Mucosa of rectum (tissue), 2 donors: ENCODE results near the gene DCTN4.
A peak's percentile ranks its signal among the peaks of the same experiment; 100 is the strongest.

Source experiments
- H3K27ac ChIP-seq, 2 donors: one replicate each; pipeline ENCODE4 v1.7.0; 2013; ENCODE audit warnings: inconsistent platforms in 2 of 2, low read depth in 2 of 2, low read length in 2 of 2
- H3K27me3 ChIP-seq, 2 donors: one replicate each; pipeline ENCODE4 v1.7.0; 2013; ENCODE audit warnings: low read length in 2 of 2; ENCODE audit not compliant: control insufficient read depth in 2 of 2, insufficient read depth in 2 of 2
- H3K36me3 ChIP-seq, 2 donors: one replicate each; pipeline ENCODE4 v1.7.0; 2013; ENCODE audit warnings: low read length in 2 of 2; ENCODE audit not compliant: control insufficient read depth in 2 of 2, insufficient read depth in 2 of 2
- H3K4me1 ChIP-seq, 2 donors: one replicate each; pipeline ENCODE4 v1.7.0; 2013; ENCODE audit warnings: low read length in 2 of 2, mild to moderate bottlenecking in 1 of 2; ENCODE audit not compliant: control insufficient read depth in 2 of 2, insufficient read depth in 2 of 2
- H3K4me3 ChIP-seq, 2 donors: one replicate each; pipeline ENCODE4 v1.7.0; 2013; ENCODE audit warnings: low read length in 2 of 2
- H3K9ac ChIP-seq, 2 donors: one replicate each; pipeline ENCODE4 v1.7.0; 2013; ENCODE audit warnings: low read length in 2 of 2, low read depth in 1 of 2, mild to moderate bottlenecking in 1 of 2
- H3K9me3 ChIP-seq, 2 donors: one replicate each; pipeline ENCODE4 v1.7.0; 2013; ENCODE audit warnings: low read length in 2 of 2; ENCODE audit not compliant: control insufficient read depth in 2 of 2
- donor health status: healthy.
- donor health status: Normal muscosa, but diverticular disease.

The DCTN4 gene

DNA sequence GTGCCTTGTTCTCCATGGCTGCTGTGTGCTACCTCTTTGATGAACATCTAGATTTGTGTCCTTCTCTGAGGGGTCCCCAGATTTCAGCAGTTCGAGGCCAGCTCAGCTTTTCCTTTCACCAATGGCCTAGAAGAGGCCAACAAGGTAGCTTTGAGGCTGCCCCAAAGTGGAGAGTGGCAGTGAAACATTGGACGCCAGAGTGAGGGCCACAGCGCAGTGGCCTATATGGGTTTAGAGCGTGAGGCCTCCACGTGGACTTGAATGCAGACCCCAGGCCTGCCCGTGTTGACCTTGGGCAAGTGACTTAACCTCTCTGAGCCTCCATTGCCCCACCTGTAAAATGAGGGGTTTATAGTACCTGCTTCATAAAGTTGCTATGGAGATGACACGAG, 85.9 kb downstream of the DCTN4 start:
- H3K4me3 ChIP-seq = peak overlapping the region; percentile 59 to 65
- peaks cover 8 to 10% of the 10 kb centered on the region in 2 donors for H3K4me1 ChIP-seq

DNA sequence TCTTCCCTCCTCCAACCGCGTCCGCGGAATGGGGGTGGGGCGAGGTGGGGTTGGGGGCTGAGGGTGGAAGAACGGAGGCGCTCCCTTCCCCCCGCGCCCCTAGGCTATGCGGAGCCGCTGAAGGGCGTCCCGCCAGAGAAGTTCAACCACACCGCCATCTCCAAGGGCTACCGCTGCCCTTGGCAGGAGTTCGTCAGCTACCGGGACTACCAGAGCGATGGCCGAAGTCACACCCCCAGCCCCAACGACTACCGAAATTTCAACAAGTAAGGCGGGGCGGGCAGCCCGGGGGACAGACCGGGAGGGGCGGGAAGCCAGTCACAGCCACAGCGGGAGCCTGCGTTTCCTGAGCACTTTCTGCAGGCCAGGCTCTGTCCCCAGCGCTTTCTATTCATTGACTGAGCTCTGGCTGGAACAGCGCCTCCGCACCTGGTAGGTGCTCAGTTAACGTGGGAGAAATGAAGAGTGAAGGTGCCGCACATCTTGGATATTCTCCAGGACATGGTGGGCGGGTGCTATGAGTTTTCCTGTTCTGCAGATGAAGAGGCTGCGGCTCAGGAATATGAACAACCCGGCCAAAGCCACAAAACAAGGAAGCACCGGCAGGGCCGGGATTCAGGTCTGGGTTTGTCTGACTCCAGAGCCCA, 86.5 kb downstream of the DCTN4 start:
- Histone ChIP-seq H3K4me3 (peak overlapping the region; percentile 59 to 65), H3K27ac (no peak overlapping the region), H3K4me1 (peaks cover 8 to 10% of the 10 kb centered on the region in 2 donors)

More for the DNA sequence above, 85.9 kb downstream of the DCTN4 start:
- Histone ChIP-seq H3K9ac (peak overlapping the region in 1 of 2 donors; percentile 33), H3K27me3 (peaks cover 9 to 17% of the 10 kb centered on the region in 2 donors), H3K27ac (no peak overlapping the region), H3K36me3 (no peaks in the 10 kb centered on the region), H3K9me3 (no peaks in the 10 kb centered on the region)

DNA sequence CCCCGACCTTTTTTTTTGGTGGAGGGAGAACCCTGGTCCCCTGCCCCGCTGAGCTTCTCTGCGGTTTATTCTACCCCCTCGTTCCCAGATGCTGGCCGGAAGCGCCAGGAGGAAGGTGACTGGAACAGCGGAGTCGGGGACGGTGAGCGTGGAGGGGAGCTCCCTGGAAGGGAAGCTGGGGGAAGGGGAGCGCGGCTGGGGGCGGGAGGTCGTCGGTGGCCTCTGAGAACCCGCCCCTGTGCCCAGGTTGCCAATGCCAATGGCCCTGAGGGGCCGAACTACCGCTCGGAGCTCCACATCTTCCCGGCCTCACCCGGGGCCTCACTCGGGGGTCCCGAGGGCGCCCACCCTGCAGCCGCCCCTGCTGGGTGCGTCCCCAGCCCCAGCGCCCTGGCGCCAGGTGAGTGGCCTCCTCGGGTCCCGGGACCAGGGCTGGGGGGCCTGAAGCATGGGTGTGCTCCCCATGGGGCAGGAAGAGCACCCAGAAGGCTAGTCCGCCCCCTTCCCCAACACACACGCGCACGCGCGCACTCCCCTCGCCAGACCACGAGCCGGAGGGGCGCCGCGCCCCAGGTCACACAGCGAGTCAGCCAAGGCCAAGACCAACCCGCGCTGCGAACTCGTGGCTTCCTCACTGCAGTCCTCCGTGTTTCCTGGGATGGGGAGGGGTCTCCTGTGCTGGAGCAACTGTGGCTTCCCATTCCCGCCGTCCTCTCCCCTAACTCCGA, 87.1 kb downstream of the DCTN4 start:
- Histone ChIP-seq H3K4me1 (peaks cover 8 to 10% of the 10 kb centered on the region in 2 donors), H3K9ac (peak overlapping the region in 1 of 2 donors; percentile 1), H3K27ac (no peak overlapping the region), H3K27me3 (peaks cover 14 to 17% of the 10 kb centered on the region in 2 donors), H3K36me3 (no peaks in the 10 kb centered on the region), H3K9me3 (no peaks in the 10 kb centered on the region), H3K4me3 (peak overlapping the region; percentile 59 to 65)

More for the DNA sequence above, 86.5 kb downstream of the DCTN4 start:
- Histone ChIP-seq H3K36me3 (no peaks in the 10 kb centered on the region), H3K9me3 (no peaks in the 10 kb centered on the region), H3K27me3 (peaks cover 9 to 17% of the 10 kb centered on the region in 2 donors), H3K9ac (peak overlapping the region in 1 of 2 donors; percentile 33)

DNA sequence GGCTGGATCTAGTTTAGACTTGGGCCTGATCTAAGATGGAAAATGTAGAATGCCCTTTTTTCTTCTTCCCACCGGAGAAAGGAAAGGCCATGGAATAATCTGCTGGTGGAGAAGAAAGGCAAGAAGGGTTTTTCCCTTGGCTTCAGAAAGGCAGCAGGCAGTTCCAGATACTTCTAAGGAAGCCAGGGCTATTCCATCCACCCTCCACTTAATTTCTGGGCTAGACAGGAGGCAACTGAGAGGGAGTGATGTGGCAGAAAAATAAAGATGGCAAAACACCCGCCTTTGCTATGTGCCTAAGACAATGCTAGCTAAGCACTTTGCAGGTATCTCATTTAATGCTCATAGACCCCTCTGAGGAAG, 87.9 kb downstream of the DCTN4 start:
- Histone ChIP-seq H3K4me1 (peaks cover 8 to 10% of the 10 kb centered on the region in 2 donors), H3K27me3 (peaks cover 14 to 17% of the 10 kb centered on the region in 2 donors), H3K9ac (no peak overlapping the region), H3K36me3 (no peaks in the 10 kb centered on the region), H3K4me3 (no peak overlapping the region), H3K27ac (no peak overlapping the region), H3K9me3 (no peaks in the 10 kb centered on the region)

DNA sequence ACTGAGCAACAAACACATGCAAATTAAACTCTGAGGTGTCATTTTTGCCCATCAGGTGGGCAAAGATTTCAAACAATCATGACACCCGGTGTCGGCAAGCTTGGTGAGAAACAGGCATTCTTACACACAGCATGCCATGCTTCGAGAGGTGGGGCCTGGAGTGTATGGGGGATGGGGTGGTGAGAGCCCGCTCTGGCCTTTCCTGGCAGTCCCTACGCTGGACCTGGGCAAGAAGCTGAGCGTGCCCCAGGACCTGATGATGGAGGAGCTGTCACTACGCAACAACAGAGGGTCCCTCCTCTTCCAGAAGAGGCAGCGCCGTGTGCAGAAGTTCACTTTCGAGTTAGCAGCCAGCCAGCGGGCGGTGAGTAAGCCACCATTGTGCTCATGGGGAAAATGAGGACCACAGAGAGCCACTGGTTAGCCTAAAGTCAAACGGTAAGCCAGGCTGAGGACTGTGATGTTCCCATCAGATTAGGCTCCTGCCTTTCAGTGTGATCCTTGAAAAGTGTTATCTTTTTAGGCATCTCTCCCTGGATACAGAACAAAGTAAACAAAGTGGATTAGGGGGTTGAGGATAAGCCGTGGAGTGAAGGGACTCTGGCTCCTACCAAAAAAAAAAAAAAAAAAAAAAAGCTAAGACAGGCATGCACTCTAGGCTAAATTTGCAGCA, 88.4 kb downstream of the DCTN4 start:
- Histone ChIP-seq H3K27ac (no peak overlapping the region), H3K36me3 (no peaks in the 10 kb centered on the region), H3K27me3 (peaks cover 14 to 17% of the 10 kb centered on the region in 2 donors), H3K4me3 (no peak overlapping the region), H3K9ac (no peak overlapping the region), H3K9me3 (no peaks in the 10 kb centered on the region), H3K4me1 (peaks cover 8 to 10% of the 10 kb centered on the region in 2 donors)

DNA sequence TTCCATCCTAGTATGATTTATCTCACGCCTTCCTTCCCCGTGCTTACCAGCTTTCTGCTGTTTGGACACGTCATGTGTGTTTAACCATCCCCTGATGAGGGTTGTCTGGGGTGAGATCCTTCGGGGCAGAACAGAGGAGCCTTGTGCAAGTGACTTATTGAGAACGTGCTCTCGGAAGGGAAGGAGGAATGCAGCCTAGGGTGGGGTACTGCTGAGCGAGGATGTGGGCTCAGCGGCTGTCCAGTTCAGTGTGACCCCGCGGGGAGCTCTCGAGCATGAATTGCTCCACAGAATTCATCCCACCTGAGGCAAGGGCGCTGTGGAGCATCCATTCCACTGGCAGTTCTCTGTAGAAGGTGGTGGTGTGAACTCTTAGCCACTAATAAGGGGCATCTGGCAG, 93.8 kb downstream of the DCTN4 start:
- no peaks in the 10 kb centered on the region for H3K9me3 ChIP-seq
- H3K9ac ChIP-seq = no peak overlapping the region
- no peak overlapping the region for H3K27ac ChIP-seq
- H3K4me1 ChIP-seq = no peaks in the 10 kb centered on the region
- peaks cover 4 to 8% of the 10 kb centered on the region in 2 donors for H3K27me3 ChIP-seq
- H3K36me3 ChIP-seq = no peaks in the 10 kb centered on the region
- H3K4me3 ChIP-seq = no peak overlapping the region

DNA sequence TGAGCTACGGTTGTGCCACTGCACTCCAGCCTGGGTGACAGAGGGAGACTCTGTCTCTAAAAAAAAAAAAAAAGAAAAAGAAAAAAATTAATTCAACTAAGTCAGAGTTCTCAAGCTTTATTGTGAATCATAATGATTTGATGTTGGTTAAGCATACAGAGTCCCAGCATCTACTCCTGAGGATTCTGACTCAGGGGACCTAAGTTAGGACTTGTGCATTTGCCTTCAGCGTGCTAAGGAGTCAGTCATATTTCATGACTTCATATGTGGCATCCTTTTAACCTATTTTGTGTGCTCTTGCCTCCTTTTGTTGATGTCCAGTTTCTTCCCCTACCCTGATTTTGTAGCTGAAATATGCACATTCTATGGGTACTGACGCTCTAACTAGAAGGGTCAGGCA, 94.9 kb downstream of the DCTN4 start:
- no peak overlapping the region for H3K27ac ChIP-seq

DNA sequence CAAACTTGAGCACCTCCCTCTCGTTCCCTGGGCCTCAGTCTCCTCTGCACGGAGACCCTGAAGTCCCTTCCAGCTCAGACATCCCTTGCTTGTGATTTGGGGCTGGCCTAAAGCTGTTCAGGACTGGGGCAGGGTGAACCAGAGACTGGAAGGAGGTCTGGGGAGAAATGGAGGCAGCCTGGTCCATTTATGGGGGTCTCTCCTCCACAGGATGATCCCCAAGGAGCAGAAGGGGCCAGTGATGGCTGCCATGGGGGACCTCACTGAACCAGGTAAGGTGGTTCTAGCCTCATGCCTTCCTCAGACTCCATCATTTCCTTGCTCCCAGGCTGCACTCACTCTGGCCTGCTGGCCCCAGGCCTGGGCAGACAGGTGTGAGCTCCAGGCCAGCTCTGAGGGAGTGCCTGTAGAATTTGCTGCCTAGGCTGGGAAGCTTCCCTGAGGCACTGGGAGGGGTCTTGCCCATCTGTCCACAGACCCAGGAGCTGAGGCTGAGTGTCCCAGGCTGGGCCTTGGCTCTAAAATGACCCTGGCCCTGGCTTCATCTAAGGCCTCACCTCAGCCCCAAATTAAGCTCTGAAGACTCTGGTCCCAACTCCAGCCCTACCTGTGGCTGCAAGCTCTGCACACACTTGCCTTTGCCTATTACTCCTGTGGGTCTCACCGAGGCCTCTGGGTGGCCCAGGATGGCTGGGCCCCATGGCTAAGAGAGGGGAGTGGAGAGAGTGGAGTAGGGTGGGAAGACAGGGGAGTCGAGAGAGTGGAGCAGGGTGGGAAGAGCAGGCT, 95.9 kb downstream of the DCTN4 start:
- no peak overlapping the region for H3K4me3 ChIP-seq
- peaks cover 4 to 8% of the 10 kb centered on the region in 2 donors for H3K27me3 ChIP-seq
- no peak overlapping the region for H3K27ac ChIP-seq
- no peak overlapping the region for H3K9ac ChIP-seq
- H3K4me1 ChIP-seq = no peaks in the 10 kb centered on the region
- no peaks in the 10 kb centered on the region for H3K9me3 ChIP-seq
- no peaks in the 10 kb centered on the region for H3K36me3 ChIP-seq

More for the DNA sequence above, 94.9 kb downstream of the DCTN4 start:
- Histone ChIP-seq H3K4me1 (no peaks in the 10 kb centered on the region), H3K36me3 (no peaks in the 10 kb centered on the region), H3K27me3 (peaks cover 4 to 8% of the 10 kb centered on the region in 2 donors), H3K4me3 (no peak overlapping the region), H3K9ac (no peak overlapping the region), H3K9me3 (no peaks in the 10 kb centered on the region)

DNA sequence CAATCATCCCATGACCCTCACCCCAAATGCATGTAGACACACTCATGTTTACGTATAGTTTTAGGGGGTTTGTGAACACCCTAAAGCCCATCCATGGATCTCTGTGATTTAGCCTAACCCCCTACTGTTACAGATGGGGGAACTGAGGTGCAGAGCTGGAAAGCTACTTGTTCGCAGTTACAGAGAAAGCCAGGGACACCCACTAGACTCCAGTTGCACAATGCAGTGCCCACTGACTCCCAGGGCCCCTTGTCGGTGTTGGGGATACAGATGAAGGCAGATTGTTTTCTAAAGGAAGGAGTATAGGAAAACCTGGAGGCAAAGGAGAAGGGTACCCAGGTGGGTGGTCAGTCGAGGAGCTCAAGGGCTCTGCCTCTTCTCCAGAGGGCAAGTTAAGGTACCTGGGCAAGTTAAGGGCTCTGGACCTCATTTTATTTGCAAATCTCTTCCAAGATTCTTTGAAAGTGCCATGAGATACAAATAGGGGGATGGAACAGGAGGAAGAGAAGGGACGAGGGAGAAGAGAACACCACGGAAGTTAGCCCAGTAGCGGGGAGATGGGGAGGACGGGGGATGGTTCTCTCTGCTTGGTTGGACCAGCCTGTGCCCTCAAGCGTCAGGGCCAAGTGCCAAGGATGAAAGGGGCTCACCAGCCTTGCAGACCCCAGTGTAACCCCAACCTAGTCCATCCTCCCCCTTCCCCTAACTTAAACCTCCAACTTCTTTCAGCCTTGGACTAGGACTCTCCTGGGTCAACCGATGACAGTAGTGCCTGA, 96.8 kb downstream of the DCTN4 start:
- H3K4me1 ChIP-seq = peaks cover 3 to 7% of the 10 kb centered on the region in 2 donors
- no peak overlapping the region for H3K9ac ChIP-seq
- H3K9me3 ChIP-seq = no peaks in the 10 kb centered on the region
- peaks cover 4 to 6% of the 10 kb centered on the region in 2 donors for H3K27me3 ChIP-seq
- H3K36me3 ChIP-seq = no peaks in the 10 kb centered on the region
- H3K4me3 ChIP-seq = no peak overlapping the region
- H3K27ac ChIP-seq = no peak overlapping the region
